K562 (cell line): Measurements from ENCODE around the gene FSTL4. TPM values are rescaled to one million over a fixed set of nuclear protein-coding genes. Genes with fewer than 3 reads are reported as not detected.

Experiments
- ARNT ChIP-seq, 2 experiments: fragments of 450-650 bp; IDR thresholded peaks; 2 replicates each; pipeline ENCODE4 v1.6.1; 2016; ENCODE audit warnings: mild to moderate bottlenecking in 1 of 2
- CBFA2T3 ChIP-seq: fragments of 450-650 bp; IDR thresholded peaks from 2 replicates; pipeline ENCODE4 v1.6.1; 2017
- CREM ChIP-seq: IDR thresholded peaks from 2 replicates; pipeline ENCODE4 v1.6.1; 2014; ENCODE audit warnings: antibody characterized with exemption, low read depth
- FUS ChIP-seq: fragments of 200-400 bp; formaldehyde crosslinking; optimal IDR thresholded peaks from 2 replicates; pipeline ENCODE3; 2017; ENCODE audit warnings: low read depth, low read length
- GABPB1 ChIP-seq: sonication (generic); formaldehyde crosslinking; IDR thresholded peaks from 2 replicates; pipeline ENCODE4 v1.8.0; 2022; ENCODE audit warnings: mild to moderate bottlenecking, missing genetic modification reagents
- HDAC6 ChIP-seq: IDR thresholded peaks from 2 replicates; pipeline ENCODE4 v1.6.1; 2012; ENCODE audit warnings: low read depth, mild to moderate bottlenecking, control low read depth, inconsistent platforms, low read length, moderate library complexity
- KLF1 ChIP-seq: fragments of 450-650 bp; IDR thresholded peaks from 2 replicates; pipeline ENCODE4 v1.6.1; 2016; ENCODE audit warnings: missing genetic modification characterization, missing compliant biosample characterization
- NR2F6 ChIP-seq: fragments of 450-650 bp; formaldehyde crosslinking; IDR thresholded peaks from 2 replicates; pipeline ENCODE4 v1.4.0; 2020; ENCODE audit warnings: mild to moderate bottlenecking
- NRF1 ChIP-seq, 2 experiments: fragments of 450-650 bp; IDR thresholded peaks in 1 of 2; conservative IDR thresholded peaks in 1 of 2; 2 replicates each; pipeline ENCODE4 v1.6.1; 2014; ENCODE audit warnings: mild to moderate bottlenecking in 2 of 2
- SAFB ChIP-seq: fragments of 200-400 bp; formaldehyde crosslinking; IDR thresholded peaks from 2 replicates; pipeline ENCODE4 v1.6.1; 2017; ENCODE audit warnings: low read depth, low read length, borderline replicate concordance
- TARDBP ChIP-seq: fragments of 450-650 bp; IDR thresholded peaks from 2 replicates; pipeline ENCODE4 v1.6.1; 2016
- XRCC5 ChIP-seq: fragments of 200-400 bp; formaldehyde crosslinking; IDR thresholded peaks from 2 replicates; pipeline ENCODE4 v1.6.1; 2017; ENCODE audit warnings: low read depth, mild to moderate bottlenecking, low read length
- ZNF431 ChIP-seq: sonication (generic); formaldehyde crosslinking; IDR thresholded peaks from 2 replicates; pipeline ENCODE4 v1.8.0; 2022; ENCODE audit warnings: mild to moderate bottlenecking, missing genetic modification reagents
- ZNF79 ChIP-seq: fragments of 250-450 bp; sonication (Bioruptor Pico); IDR thresholded peaks from 2 replicates; pipeline ENCODE4 v1.4.0; 2020; ENCODE audit warnings: low read depth, mild to moderate bottlenecking, moderate library complexity
- polyA plus RNA-seq, 8 experiments: library from polyadenylated mRNA; depleted of rRNA in 4 of 8; stranded (reverse) in 5 of 8; unstranded in 3 of 8; fragments of >200 nt; fragmentation: Nextera tagmentation in 2 of 8; fragmentation: Illumina TruSeq in 1 of 8; extraction: Ambion mirVana in 2 of 8; extraction: Trizol in 1 of 8; gene quantifications; 2 replicates each; pipeline versions ENCODE4 v1.2.1 to v1.2.3, GENCODE V29; 2011 to 2014; ENCODE audit warnings: inconsistent platforms in 1 of 8, missing spikeins in 1 of 8
- total RNA-seq, 7 experiments: library from RNA; depleted of rRNA in 6 of 7; stranded (reverse); fragments of >200 nt in 6 of 7; fragmentation: Illumina TruSeq in 2 of 7; extraction: Trizol in 2 of 7; gene quantifications; 2 replicates each; pipeline versions ENCODE4 v1.2.1 to v1.2.3, GENCODE V29; 2011 to 2021; ENCODE audit warnings: low replicate concordance in 1 of 7
- TF ChIP-seq, protein P1 (sequence below): fragments of 250-450 bp; sonication (Bioruptor Pico); IDR thresholded peaks from 2 replicates; pipeline ENCODE4 v1.8.0; 2021; ENCODE audit warnings: mild to moderate bottlenecking, moderate library complexity
- TF ChIP-seq, protein P2 (sequence below): sonication (generic); formaldehyde crosslinking; IDR thresholded peaks from 2 replicates; pipeline ENCODE4 v1.8.0; 2022; ENCODE audit warnings: mild to moderate bottlenecking, missing genetic modification reagents, borderline replicate concordance
- TF ChIP-seq, protein P3 (sequence below): sonication (generic); IDR thresholded peaks from 2 replicates; pipeline ENCODE4 v1.6.1; 2016

FSTL4 gene
- total and polyA plus RNA-seq, 9 of the 15 experiments (the other 6 are each of a cell fraction or from before 2014, with no cell fraction given) = 0.08 to 0.18 (median 0.10) TPM; not detected in 5

DNA sequence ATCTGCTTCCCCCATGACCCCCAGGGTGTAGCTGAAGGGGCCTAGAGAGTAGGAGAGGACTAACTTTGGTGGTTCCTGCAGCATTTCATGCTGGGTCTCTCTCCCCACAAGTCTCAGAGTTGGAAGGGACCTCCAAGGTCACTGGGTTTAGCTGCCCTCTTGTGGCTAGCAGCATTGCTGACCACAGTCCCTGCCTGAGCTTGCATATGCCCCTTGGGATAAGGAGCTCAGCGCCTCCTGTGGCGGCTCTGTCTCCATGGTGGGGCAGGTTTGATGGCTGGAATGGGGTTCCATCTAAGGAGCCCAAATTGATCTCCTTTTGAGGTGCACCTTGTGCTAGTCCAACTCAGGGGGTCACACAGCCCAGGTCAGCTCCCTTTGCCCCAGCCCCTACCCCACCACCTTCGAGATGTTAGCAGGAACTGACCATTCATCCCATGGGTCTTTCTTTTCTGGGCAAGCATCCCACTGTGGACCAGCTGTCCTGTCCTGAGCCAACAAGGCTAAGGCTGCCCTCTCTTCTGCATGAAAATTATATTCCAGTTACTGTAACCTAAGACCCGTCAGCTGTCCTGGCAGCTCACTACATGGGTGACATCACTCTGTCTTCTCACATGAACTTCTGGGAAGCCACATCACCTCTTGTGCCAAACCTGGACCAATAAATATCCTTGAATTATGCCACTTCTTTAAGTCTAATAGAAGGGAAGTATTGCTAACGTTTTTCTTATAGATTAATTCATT is 364.3 kb downstream of the FSTL4 start (continued):
- no peak for TF ChIP-seq ZNF79 (CRISPR knock-in tag)
- TF ChIP-seq FUS = no peak
- TF ChIP-seq CREM = peak; percentile 64
- TF ChIP-seq XRCC5 = peak; percentile 92
- TF ChIP-seq, protein P1, sequence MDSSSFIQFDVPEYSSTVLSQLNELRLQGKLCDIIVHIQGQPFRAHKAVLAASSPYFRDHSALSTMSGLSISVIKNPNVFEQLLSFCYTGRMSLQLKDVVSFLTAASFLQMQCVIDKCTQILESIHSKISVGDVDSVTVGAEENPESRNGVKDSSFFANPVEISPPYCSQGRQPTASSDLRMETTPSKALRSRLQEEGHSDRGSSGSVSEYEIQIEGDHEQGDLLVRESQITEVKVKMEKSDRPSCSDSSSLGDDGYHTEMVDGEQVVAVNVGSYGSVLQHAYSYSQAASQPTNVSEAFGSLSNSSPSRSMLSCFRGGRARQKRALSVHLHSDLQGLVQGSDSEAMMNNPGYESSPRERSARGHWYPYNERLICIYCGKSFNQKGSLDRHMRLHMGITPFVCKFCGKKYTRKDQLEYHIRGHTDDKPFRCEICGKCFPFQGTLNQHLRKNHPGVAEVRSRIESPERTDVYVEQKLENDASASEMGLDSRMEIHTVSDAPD (CRISPR knock-in tag) = no peak
- no peak for TF ChIP-seq SAFB
- 0 out of 2 replicates have a peak, but pooled peaks have one; percentile 43 for TF ChIP-seq ZNF431 (CRISPR knock-in tag)
- TF ChIP-seq, protein P2, sequence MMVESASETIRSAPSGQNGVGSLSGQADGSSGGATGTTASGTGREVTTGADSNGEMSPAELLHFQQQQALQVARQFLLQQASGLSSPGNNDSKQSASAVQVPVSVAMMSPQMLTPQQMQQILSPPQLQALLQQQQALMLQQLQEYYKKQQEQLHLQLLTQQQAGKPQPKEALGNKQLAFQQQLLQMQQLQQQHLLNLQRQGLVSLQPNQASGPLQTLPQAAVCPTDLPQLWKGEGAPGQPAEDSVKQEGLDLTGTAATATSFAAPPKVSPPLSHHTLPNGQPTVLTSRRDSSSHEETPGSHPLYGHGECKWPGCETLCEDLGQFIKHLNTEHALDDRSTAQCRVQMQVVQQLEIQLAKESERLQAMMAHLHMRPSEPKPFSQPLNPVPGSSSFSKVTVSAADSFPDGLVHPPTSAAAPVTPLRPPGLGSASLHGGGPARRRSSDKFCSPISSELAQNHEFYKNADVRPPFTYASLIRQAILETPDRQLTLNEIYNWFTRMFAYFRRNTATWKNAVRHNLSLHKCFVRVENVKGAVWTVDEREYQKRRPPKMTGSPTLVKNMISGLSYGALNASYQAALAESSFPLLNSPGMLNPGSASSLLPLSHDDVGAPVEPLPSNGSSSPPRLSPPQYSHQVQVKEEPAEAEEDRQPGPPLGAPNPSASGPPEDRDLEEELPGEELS (CRISPR knock-in tag) = no peak
- TF ChIP-seq GABPB1 = 0 out of 2 replicates have a peak, but pooled peaks have one; percentile 23
- no peak for TF ChIP-seq HDAC6
- TF ChIP-seq, protein P3, sequence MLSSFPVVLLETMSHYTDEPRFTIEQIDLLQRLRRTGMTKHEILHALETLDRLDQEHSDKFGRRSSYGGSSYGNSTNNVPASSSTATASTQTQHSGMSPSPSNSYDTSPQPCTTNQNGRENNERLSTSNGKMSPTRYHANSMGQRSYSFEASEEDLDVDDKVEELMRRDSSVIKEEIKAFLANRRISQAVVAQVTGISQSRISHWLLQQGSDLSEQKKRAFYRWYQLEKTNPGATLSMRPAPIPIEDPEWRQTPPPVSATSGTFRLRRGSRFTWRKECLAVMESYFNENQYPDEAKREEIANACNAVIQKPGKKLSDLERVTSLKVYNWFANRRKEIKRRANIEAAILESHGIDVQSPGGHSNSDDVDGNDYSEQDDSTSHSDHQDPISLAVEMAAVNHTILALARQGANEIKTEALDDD = 0 out of 2 replicates have a peak, but pooled peaks have one; percentile 21
- TF ChIP-seq TARDBP = peak; percentile 26; the same call in 1 of the 2 replicates
- TF ChIP-seq ARNT (IDR thresholded peaks at IDR 0.05) = peak in 1 of 2 experiments; percentile 50; a peak in 1 of 4 replicates
- no peak for TF ChIP-seq CBFA2T3
- no peak for TF ChIP-seq KLF1 (tag)
- 0 out of 2 replicates have a peak, but pooled peaks have one; percentile 35 for TF ChIP-seq NR2F6
- no peak for TF ChIP-seq NRF1 (conservative IDR thresholded peaks at IDR 0.05 in 1 of 2, IDR thresholded peaks at IDR 0.05 in 1 of 2)
